SK-N-MC (cell line): ENCODE results near the gene GAPT.

ENCODE experiments used
- DNase-seq: peaks from one replicate; pipeline ENCODE4 v3.0.0-alpha.2; 2011; ENCODE audit warnings: low read depth, low spot score
- H3K27ac ChIP-seq: fragments of 200-600 bp; sonication (generic); 2 replicates; pipeline ENCODE4 v1.5.1; 2016; ENCODE audit warnings: mixed run types
- H3K36me3 ChIP-seq: fragments of 200-600 bp; sonication (generic); 2 replicates; pipeline ENCODE4 v1.6.1; 2017; ENCODE audit warnings: antibody characterized with exemption, low read length, mixed read lengths; ENCODE audit not compliant: insufficient read depth
- H3K4me3 ChIP-seq: fragments of 200-600 bp; sonication (generic); 2 replicates; pipeline ENCODE4 v1.5.1; 2016
- H3K9ac ChIP-seq: fragments of 200-600 bp; sonication (generic); 2 replicates; pipeline ENCODE4 v1.8.0; 2017; ENCODE audit warnings: mixed run types, mixed read lengths; ENCODE audit not compliant: insufficient read length
- H3K9me3 ChIP-seq: fragments of 200-600 bp; sonication (generic); 2 replicates; pipeline ENCODE4 v1.6.1; 2017; ENCODE audit warnings: low read depth, mild to moderate bottlenecking, antibody characterized with exemption, low read length, moderate library complexity, mixed read lengths
- EZH2 ChIP-seq: fragments of 200-600 bp; sonication (generic); IDR thresholded peaks from one replicate; pipeline ENCODE4 v1.6.1; 2017; ENCODE audit warnings: antibody characterized with exemption
- FOXP2 ChIP-seq: optimal IDR thresholded peaks from 2 replicates; pipeline ENCODE3; 2011; ENCODE audit warnings: mild to moderate bottlenecking, moderate library complexity; ENCODE audit not compliant: insufficient read depth; ENCODE audit errors: extremely low read length, control extremely low read depth
- POLR2AphosphoS5 ChIP-seq: IDR thresholded peaks from 2 replicates; pipeline ENCODE4 v1.6.1; 2012; ENCODE audit warnings: mild to moderate bottlenecking, low read depth, low read length, borderline replicate concordance

Gene GAPT

DNA sequence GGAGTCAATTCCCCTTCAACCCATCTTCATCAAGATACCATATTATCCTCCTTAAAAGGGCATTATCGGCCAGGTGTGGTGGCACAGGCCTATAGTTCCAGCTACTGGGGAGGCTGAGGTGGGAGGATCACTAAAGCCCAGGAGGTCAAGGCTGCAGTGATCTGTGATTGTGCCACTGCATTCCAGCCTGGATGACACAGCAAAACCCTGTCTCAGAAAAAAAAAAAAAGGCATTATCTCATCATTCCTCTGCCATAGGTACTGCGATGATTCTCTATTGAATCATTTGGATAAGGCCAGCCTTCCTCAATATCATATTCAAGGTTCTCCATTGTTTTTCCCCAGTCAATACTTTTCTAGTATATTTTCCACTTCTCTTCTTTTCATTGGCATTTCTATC is 52.5 kb downstream of the GAPT start:
- Histone ChIP-seq H3K36me3 (no peaks in the 10 kb centered on the region), H3K9ac (no peak overlapping the region), H3K27ac (no peak overlapping the region), H3K9me3 (no peaks in the 10 kb centered on the region), H3K4me3 (no peak overlapping the region)
- TF ChIP-seq FOXP2: no peak
- TF ChIP-seq POLR2AphosphoS5: no peak
- no peak for TF ChIP-seq EZH2
- DNase-seq: no peak

DNA sequence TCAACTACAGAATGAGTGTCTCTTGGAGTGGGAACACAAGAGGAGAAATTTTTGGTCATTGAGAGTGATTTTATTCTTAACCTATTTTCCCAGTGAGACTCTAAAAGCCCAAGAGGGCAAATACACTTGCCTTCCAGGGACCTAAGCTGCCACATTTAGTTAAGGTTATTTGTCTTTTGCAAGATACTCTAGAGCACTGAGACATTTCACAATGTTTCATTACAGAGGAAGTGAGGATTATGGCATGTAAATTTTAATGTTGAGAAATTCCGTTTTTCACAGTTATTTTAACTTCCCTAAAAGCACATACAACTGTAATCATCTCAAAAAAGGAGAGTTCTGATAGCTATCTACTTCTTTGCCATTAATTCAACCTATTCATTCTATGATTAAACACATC is 53.0 kb downstream of the GAPT start:
- no peak for TF ChIP-seq POLR2AphosphoS5
- no peak for TF ChIP-seq FOXP2
- no peak for TF ChIP-seq EZH2
- no peak overlapping the region for H3K9ac ChIP-seq
- H3K9me3 ChIP-seq: no peaks in the 10 kb centered on the region
- peak overlapping the region; percentile 26; the same call in 1 of the 2 replicates for H3K27ac ChIP-seq
- H3K4me3 ChIP-seq: no peak overlapping the region; the same call in 1 of the 2 replicates
- H3K36me3 ChIP-seq: no peaks in the 10 kb centered on the region
- no peak for DNase-seq

DNA sequence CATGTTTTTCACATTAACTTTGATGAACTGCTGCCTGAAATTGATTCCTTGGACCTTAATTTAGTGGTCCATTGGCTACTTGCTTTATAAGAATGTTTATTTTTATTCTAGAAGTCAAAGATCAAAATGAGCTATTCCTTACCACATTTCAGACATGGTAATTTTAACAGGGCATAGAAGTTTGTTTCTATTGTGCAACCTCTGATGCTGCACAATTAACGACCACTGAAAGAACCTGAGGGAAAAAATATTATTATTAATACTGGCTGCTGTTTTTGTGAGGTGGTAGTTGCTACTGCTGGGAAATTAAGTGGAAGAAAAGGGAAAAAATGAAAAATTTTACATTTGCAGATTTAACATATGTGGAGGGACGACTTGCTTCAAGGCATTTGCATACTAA is 53.7 kb downstream of the GAPT start:
- no peaks in the 10 kb centered on the region for H3K36me3 ChIP-seq
- TF ChIP-seq EZH2 (no peak), POLR2AphosphoS5 (no peak)
- H3K9ac ChIP-seq: no peak overlapping the region
- H3K27ac ChIP-seq: peak overlapping the region; percentile 26; the same call in 1 of the 2 replicates
- H3K9me3 ChIP-seq: no peaks in the 10 kb centered on the region
- no peak for DNase-seq
- peak overlapping the region; percentile 23 for H3K4me3 ChIP-seq

DNA sequence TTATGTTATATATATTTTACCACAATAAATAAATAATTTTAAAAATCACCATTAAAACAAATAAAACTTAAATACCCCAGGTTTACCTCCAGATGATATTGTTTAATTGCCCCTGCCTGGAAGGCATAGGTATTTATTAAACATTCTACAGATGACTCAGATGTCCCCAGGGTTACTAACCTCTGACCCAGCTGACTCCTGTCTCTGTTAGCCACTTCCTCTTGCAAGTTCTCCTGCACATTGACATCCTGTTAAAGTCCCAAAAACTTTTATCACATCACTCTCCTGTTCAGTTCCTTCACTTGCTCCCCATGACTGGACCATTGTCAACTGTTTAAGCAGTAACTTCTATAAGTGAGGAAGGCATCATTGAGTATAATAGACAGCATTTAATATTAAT is 54.7 kb downstream of the GAPT start:
- Histone ChIP-seq H3K9ac (no peak overlapping the region), H3K4me3 (no peak overlapping the region), H3K36me3 (no peaks in the 10 kb centered on the region), H3K9me3 (no peaks in the 10 kb centered on the region), H3K27ac (no peak overlapping the region)
- DNase-seq: no peak
- TF ChIP-seq EZH2: no peak
- TF ChIP-seq FOXP2: no peak
- TF ChIP-seq POLR2AphosphoS5: no peak
